Activated naive CD8-positive, alpha-beta T cell treated with anti-CD3 and anti-CD28 coated beads, Interleukin-2, amount 50 U/mL, for 24 hours (primary cell): ENCODE results near the gene N4BP2L2.

Experiments
- ATAC-seq: fragments of 150-1000 bp; cut with Tn5 transposase; one replicate; pipeline ENCODE4 v1.10.0; 2021
- DNase-seq: peaks from one replicate; pipeline ENCODE4 v3.0.0; 2021
- H3K27ac Mint-ChIP-seq: one replicate; pipeline ENCODE4 v1.8.0; 2021; ENCODE audit warnings: mild to moderate bottlenecking, mixed read lengths
- H3K27me3 Mint-ChIP-seq: one replicate; pipeline ENCODE4 v1.8.0; 2021; ENCODE audit warnings: mixed read lengths
- H3K36me3 Mint-ChIP-seq: one replicate; pipeline ENCODE4 v1.8.0; 2021; ENCODE audit warnings: low read depth, mixed read lengths
- H3K4me1 Mint-ChIP-seq: one replicate; pipeline ENCODE4 v1.8.0; 2021; ENCODE audit warnings: mixed read lengths
- H3K4me3 Mint-ChIP-seq: one replicate; pipeline ENCODE4 v1.8.0; 2021; ENCODE audit warnings: mild to moderate bottlenecking, moderate library complexity, mixed read lengths
- H3K9me3 Mint-ChIP-seq: one replicate; pipeline ENCODE4 v1.8.0; 2021; ENCODE audit warnings: mixed read lengths

The N4BP2L2 gene

GRCh38 chr13:32429433-32429909 is 109.1 kb downstream of the N4BP2L2 start:
- no peak for ATAC-seq
- no peak for DNase-seq
- Mint-ChIP-seq H3K4me1 (peaks cover 31% of the 10 kb centered on the region), H3K9me3 (no peaks in the 10 kb centered on the region), H3K27ac (peak overlapping the region; percentile 98), H3K36me3 (peaks cover 9% of the 10 kb centered on the region), H3K27me3 (no peaks in the 10 kb centered on the region), H3K4me3 (no peak overlapping the region)

GRCh38 chr13:32428581-32429432 is 109.8 kb downstream of the N4BP2L2 start:
- peak overlapping the region; percentile 98 for H3K27ac Mint-ChIP-seq
- DNase-seq (peak; percentile 14), ATAC-seq (no peak)
- H3K36me3 Mint-ChIP-seq: peaks cover 14% of the 10 kb centered on the region
- peaks cover 37% of the 10 kb centered on the region for H3K4me1 Mint-ChIP-seq
- H3K27me3 Mint-ChIP-seq: no peaks in the 10 kb centered on the region
- H3K9me3 Mint-ChIP-seq: no peaks in the 10 kb centered on the region
- peak overlapping the region; percentile 89 for H3K4me3 Mint-ChIP-seq

DNA sequence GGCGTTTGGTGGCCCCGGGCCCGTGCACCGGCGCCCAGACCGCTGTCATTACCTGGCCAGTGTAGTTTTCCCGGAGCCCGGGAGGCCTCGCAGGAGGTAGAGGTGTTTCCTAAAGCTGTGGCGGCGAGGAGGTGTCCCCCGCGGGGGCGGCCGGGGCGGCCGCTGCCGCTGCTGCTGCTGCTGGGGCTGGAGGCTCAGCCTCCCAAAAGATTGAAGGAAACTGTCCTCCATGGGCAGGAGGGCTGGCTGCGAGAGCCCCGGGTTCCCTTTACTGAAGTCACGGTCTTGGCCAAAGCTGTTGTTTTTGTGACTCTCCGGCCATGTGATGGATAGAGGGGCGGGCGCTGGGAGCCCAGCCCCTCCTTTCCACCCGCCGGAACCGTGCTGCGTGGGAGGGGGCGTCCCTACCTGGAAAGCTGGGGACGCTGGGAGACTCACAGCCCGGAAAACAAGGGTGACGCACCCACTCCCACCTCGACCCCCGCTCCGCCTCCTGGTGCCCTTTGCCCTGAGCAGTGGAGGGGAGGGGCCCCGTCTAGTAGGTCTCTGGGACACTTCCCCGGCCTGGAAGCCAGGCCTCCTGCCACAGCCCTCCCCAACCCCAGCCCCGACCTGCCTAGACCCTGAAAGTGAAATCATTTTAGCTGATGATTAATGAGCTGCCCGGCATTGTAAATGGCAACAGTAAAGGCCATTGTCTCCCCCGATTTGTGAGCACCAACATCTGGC is 110.6 kb downstream of the N4BP2L2 start, which contains the start of gene N4BP2L1:
Gene N4BP2L1 (minus strand): TSS at position 279 of the 729 bp plus-strand sequence. CDS start 48 bp downstream, at position 231.
- Mint-ChIP-seq H3K27ac (peak within 1 kb of the TSS; percentile 98), H3K9me3 (no peaks in the 10 kb centered on the region), H3K36me3 (peaks cover 19% of the 10 kb centered on the region), H3K4me3 (peak within 1 kb of the TSS; percentile 90), H3K4me1 (peaks cover 40% of the 10 kb centered on the region), H3K27me3 (no peaks in the 10 kb centered on the region)
- ATAC-seq (peak; percentile 90), DNase-seq (peak; percentile 94)

DNA sequence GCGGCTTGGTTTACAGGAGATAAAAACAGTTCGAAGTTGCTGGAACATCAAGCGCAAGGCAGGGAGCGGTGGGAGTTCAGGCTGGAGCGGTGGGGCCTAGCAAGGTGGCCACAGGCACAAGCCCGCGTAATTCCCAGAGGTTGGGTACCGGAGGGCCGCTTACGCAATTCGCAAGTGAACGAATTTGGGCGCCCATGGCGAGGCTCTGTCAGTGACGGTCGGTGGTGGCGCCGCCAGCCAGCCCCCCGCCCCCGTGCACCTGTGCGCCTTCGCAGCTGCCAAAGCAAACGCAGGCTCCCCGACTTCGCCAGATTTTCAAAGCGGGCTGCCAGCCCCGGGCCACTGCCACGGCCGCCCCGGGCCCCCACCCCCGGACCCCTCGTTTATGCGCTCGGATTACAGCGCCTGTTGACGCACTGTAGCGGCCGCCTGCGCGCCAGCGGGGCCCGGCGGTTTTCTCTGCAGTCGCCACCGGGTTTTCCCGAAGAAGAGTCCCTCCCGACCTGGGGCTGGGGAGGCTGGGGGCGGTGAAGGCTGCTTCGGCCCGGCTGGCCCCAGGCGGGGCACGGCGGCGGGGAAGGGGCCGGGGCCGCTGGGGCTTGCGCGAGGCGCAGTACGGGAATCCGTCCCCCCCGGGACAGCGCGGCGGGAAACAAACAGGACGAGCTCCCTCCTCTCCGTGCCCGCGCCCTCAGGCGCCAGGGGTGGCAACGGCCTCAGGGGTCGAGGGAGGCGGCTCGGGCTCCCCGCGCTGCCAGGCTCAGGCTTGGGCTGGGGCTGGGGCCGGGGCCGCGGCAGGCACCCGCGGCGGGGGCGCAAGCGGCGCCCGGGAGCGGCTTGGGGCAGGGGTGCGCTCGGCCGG is 111.4 kb downstream of the N4BP2L2 start:
- Mint-ChIP-seq H3K27ac (peak overlapping the region; percentile 93), H3K27me3 (no peaks in the 10 kb centered on the region), H3K36me3 (peaks cover 21% of the 10 kb centered on the region), H3K4me3 (peak overlapping the region; percentile 90), H3K4me1 (peaks cover 40% of the 10 kb centered on the region), H3K9me3 (no peaks in the 10 kb centered on the region)
- peak; percentile 69 for DNase-seq
- peak; percentile 6 for ATAC-seq

DNA sequence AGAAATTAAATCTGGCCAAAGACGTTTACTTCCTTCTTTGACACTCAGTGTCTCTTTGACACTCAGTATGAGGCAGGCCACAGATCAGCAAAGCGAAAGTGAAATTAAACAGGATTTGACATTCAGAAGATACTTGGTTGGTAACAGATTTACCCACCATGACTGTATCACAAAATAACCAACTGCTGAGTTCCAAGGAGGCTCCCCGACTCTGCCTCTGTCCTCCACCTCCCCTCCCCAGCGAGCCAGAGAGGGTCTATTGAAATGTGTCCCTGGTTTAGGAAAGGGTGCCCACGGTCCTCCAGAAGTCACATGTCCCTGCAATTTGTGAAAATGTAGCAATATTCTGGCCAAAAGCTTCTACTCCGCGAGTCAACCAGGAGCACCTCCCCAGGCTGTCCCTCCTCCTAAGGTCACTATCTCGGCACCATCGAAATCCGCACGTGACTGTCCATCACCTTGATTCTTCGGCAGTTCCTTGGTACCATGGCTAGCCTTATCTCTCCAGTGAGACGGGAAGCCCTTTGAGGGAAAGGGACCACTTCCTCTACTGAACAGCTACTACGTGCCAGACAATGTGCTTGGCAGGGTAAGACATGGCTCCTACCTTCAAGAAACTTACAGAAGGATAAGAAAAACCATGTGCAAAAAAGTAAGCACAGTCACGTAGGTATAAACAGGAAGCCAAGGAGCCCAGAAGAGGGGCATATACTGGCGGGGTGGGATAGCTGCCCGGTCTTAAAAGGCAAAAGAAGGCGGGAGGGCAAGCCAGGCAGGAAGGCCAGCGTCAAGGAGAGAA is 112.2 kb downstream of the N4BP2L2 start:
- peak; percentile 45 for DNase-seq
- H3K36me3 Mint-ChIP-seq: peaks cover 21% of the 10 kb centered on the region
- H3K9me3 Mint-ChIP-seq: no peaks in the 10 kb centered on the region
- H3K27ac Mint-ChIP-seq: peak overlapping the region; percentile 93
- peak; percentile 59 for ATAC-seq
- no peaks in the 10 kb centered on the region for H3K27me3 Mint-ChIP-seq
- peak overlapping the region; percentile 90 for H3K4me3 Mint-ChIP-seq
- H3K4me1 Mint-ChIP-seq: peaks cover 40% of the 10 kb centered on the region

- H3K36me3 Mint-ChIP-seq: peaks cover 27% of the 10 kb centered on the region
- ATAC-seq (no peak), DNase-seq (no peak)
- no peaks in the 10 kb centered on the region for H3K27me3 Mint-ChIP-seq
- H3K27ac Mint-ChIP-seq: peak overlapping the region; percentile 53
- H3K9me3 Mint-ChIP-seq: peaks cover 1% of the 10 kb centered on the region
- peak overlapping the region; percentile 90 for H3K4me3 Mint-ChIP-seq
- H3K4me1 Mint-ChIP-seq: peaks cover 39% of the 10 kb centered on the region
Measured at GRCh38 chr13:32425158-32425557, 113.4 kb downstream of the N4BP2L2 start.

DNA sequence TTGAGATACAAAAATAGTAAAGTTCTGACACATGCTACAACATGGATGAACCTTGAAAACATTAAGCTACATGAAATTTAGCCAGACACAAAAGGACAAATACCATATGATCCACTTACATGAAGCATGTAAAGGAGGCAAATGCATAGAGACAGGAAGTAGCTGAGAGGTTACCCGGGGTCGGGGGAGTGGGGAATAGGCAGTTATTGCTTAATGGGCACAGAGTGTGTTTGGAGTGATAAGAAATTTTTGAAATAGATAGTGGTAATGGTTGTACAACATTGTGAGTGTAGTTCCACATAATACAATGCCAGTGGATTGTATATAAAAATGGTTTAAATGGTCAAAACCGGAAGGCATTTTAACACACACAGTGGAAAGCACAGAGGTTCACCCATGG is 115.0 kb downstream of the N4BP2L2 start:
- Mint-ChIP-seq H3K36me3 (peaks cover 40% of the 10 kb centered on the region), H3K4me3 (no peak overlapping the region), H3K27me3 (no peaks in the 10 kb centered on the region), H3K27ac (no peak overlapping the region), H3K9me3 (peaks cover 9% of the 10 kb centered on the region), H3K4me1 (peaks cover 29% of the 10 kb centered on the region)
- no peak for ATAC-seq
- DNase-seq: no peak

- peaks cover 18% of the 10 kb centered on the region for H3K4me1 Mint-ChIP-seq
- no peak overlapping the region for H3K4me3 Mint-ChIP-seq
- ATAC-seq (no peak), DNase-seq (no peak)
- H3K36me3 Mint-ChIP-seq: peaks cover 41% of the 10 kb centered on the region
- H3K27me3 Mint-ChIP-seq: no peaks in the 10 kb centered on the region
- H3K27ac Mint-ChIP-seq: no peak overlapping the region
- peaks cover 9% of the 10 kb centered on the region for H3K9me3 Mint-ChIP-seq
Measured at GRCh38 chr13:32419862-32420261, 118.7 kb downstream of the N4BP2L2 start.

GRCh38 chr13:32417995-32418394 is 120.6 kb downstream of the N4BP2L2 start:
- Mint-ChIP-seq H3K27ac (no peak overlapping the region), H3K36me3 (peaks cover 30% of the 10 kb centered on the region), H3K9me3 (peaks cover 9% of the 10 kb centered on the region), H3K4me3 (no peak overlapping the region), H3K4me1 (peaks cover 9% of the 10 kb centered on the region), H3K27me3 (no peaks in the 10 kb centered on the region)
- no peak for DNase-seq
- no peak for ATAC-seq

DNA sequence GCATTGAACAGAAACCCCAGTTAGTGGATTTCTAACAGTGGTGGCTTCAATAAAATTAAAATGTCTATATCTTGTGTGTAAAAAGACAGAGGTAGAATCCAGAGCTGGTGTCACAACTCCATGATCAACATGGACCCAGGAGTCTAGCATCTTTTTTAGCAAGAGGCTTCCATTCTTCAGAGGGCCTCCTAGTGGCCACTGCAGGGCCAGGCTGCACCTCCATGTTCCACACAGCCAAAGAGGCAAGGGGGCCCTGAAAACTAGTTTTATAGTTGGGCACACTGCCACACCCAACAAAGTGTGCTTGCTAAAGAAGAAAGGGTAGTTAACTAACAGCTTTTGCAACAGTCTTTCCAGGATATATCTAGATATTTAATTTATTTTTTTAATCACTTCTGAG is 123.6 kb downstream of the N4BP2L2 start:
- Mint-ChIP-seq H3K27ac (no peak overlapping the region), H3K4me3 (no peak overlapping the region), H3K27me3 (no peaks in the 10 kb centered on the region), H3K4me1 (peaks cover 9% of the 10 kb centered on the region), H3K36me3 (peaks cover 21% of the 10 kb centered on the region), H3K9me3 (peaks cover 7% of the 10 kb centered on the region)
- no peak for ATAC-seq
- DNase-seq: no peak

DNA sequence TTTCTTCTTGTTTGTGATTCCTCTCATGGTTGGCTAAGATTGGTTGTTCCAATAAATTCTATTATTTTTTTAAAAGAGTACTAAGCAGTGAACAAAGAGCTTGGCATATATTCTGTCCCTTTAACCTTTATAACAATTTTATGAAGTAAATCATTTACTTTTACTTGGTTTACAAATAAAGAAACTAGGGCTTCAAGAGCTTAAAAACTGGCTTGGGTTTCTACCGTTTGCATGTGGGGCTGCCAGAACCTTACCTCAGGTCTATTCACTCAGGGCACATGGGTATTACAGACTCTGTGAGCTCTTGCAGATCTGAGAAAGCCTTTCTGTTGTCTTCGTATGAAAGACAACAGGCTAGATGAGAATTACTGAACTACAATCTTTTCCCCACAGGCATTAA is 124.0 kb downstream of the N4BP2L2 start:
- ATAC-seq (no peak), DNase-seq (no peak)
- Mint-ChIP-seq H3K4me3 (no peak overlapping the region), H3K9me3 (peaks cover 2% of the 10 kb centered on the region), H3K36me3 (peaks cover 17% of the 10 kb centered on the region), H3K27me3 (no peaks in the 10 kb centered on the region), H3K27ac (no peak overlapping the region), H3K4me1 (peaks cover 11% of the 10 kb centered on the region)

GRCh38 chr13:32413284-32413683 is 125.3 kb downstream of the N4BP2L2 start:
- peaks cover 7% of the 10 kb centered on the region for H3K36me3 Mint-ChIP-seq
- ATAC-seq (no peak), DNase-seq (no peak)
- no peak overlapping the region for H3K27ac Mint-ChIP-seq
- no peaks in the 10 kb centered on the region for H3K27me3 Mint-ChIP-seq
- H3K4me1 Mint-ChIP-seq: peaks cover 18% of the 10 kb centered on the region
- no peaks in the 10 kb centered on the region for H3K9me3 Mint-ChIP-seq
- H3K4me3 Mint-ChIP-seq: no peak overlapping the region

GRCh38 chr13:32409561-32410421 is 128.8 kb downstream of the N4BP2L2 start:
- Mint-ChIP-seq H3K27me3 (no peaks in the 10 kb centered on the region), H3K4me1 (peaks cover 16% of the 10 kb centered on the region), H3K27ac (no peak overlapping the region), H3K36me3 (peaks cover 17% of the 10 kb centered on the region), H3K9me3 (no peaks in the 10 kb centered on the region), H3K4me3 (no peak overlapping the region)
- ATAC-seq (no peak), DNase-seq (no peak)
